H7 (cell line): ENCODE results near the gene FLOT1. TPM values are rescaled to one million over a fixed set of nuclear protein-coding genes. Genes with fewer than 3 reads are reported as not detected.

ENCODE experiments used
- DNase-seq: peaks from one replicate; pipeline ENCODE4 v3.0.0; 2012
- H3K27me3 ChIP-seq: 2 replicates; pipeline ENCODE4 v1.6.0; 2011; ENCODE audit warnings: mild to moderate bottlenecking, low read length; ENCODE audit not compliant: control insufficient read depth, insufficient read depth
- H3K36me3 ChIP-seq: replicated peaks from 2 replicates; pipeline ENCODE4 v1.5.1; 2011; ENCODE audit warnings: low read length; ENCODE audit not compliant: control insufficient read depth, insufficient read depth
- H3K4me3 ChIP-seq: 2 replicates; pipeline ENCODE4 v1.5.1; 2011; ENCODE audit warnings: low read depth, mild to moderate bottlenecking, control low read depth, low read length, moderate library complexity; ENCODE audit not compliant: insufficient read depth
- total RNA-seq: library from RNA; depleted of rRNA; stranded (reverse); fragments of >200 nt; shearing (Covaris generic); gene quantifications from 2 replicates; pipeline ENCODE4 v1.2.3, GENCODE V29; 2014

The FLOT1 gene
- total RNA-seq, 1 experiment from 2014 or later, result 140 TPM

- no peaks in the 10 kb centered on the region for H3K36me3 ChIP-seq
- DNase-seq, result no peak
- no peak overlapping the region for H3K4me3 ChIP-seq
- no peaks in the 10 kb centered on the region for H3K27me3 ChIP-seq
Measured at GRCh38 chr6:30689022-30689865, 53.2 kb downstream of the FLOT1 start.

- no peak for DNase-seq
- no peaks in the 10 kb centered on the region for H3K36me3 ChIP-seq
- H3K27me3 ChIP-seq, result no peaks in the 10 kb centered on the region
- H3K4me3 ChIP-seq, result no peak overlapping the region
Measured at GRCh38 chr6:30688569-30688968, 53.9 kb downstream of the FLOT1 start.

- H3K27me3 ChIP-seq, result no peaks in the 10 kb centered on the region
- no peaks in the 10 kb centered on the region for H3K36me3 ChIP-seq
- no peak for DNase-seq
- peak overlapping the region; percentile 86 for H3K4me3 ChIP-seq
Measured at GRCh38 chr6:30687659-30688431, 54.6 kb downstream of the FLOT1 start.

GRCh38 chr6:30686908-30687658 lies 55.4 kb downstream of the FLOT1 start:
- Histone ChIP-seq H3K27me3 (no peaks in the 10 kb centered on the region), H3K4me3 (peak overlapping the region; percentile 86), H3K36me3 (no peaks in the 10 kb centered on the region)
- DNase-seq, result peak; percentile 95

GRCh38 chr6:30686009-30686907 lies 56.2 kb downstream of the FLOT1 start, which contains the start of gene PPP1R18:
Gene PPP1R18 (minus strand): TSS chr6:30686645. CDS start chr6:30686018, 627 bp downstream.
- no peaks in the 10 kb centered on the region for H3K36me3 ChIP-seq
- peak; percentile 93 for DNase-seq
- H3K4me3 ChIP-seq, result peak within 1 kb of the TSS; percentile 86
- H3K27me3 ChIP-seq, result no peaks in the 10 kb centered on the region

- DNase-seq, result peak; percentile 64
- peak overlapping the region; percentile 86 for H3K4me3 ChIP-seq
- no peaks in the 10 kb centered on the region for H3K27me3 ChIP-seq
- no peaks in the 10 kb centered on the region; the same call in 1 of the 2 replicates for H3K36me3 ChIP-seq
Measured at GRCh38 chr6:30685157-30686008, 57.1 kb downstream of the FLOT1 start.

- H3K27me3 ChIP-seq, result no peaks in the 10 kb centered on the region
- peak overlapping the region; percentile 45 for H3K4me3 ChIP-seq
- H3K36me3 ChIP-seq, result no peaks in the 10 kb centered on the region; the same call in 1 of the 2 replicates
- no peak for DNase-seq
Measured at GRCh38 chr6:30684386-30685156, 57.9 kb downstream of the FLOT1 start.

GRCh38 chr6:30683980-30684338 lies 58.5 kb downstream of the FLOT1 start:
- no peak for DNase-seq
- no peaks in the 10 kb centered on the region; the same call in 1 of the 2 replicates for H3K36me3 ChIP-seq
- H3K27me3 ChIP-seq, result no peaks in the 10 kb centered on the region
- H3K4me3 ChIP-seq, result peak overlapping the region; percentile 45

- DNase-seq, result peak; percentile 64
- Histone ChIP-seq H3K27me3 (no peaks in the 10 kb centered on the region), H3K4me3 (peak overlapping the region; percentile 45), H3K36me3 (peaks cover 2% of the 10 kb centered on the region)
Measured at GRCh38 chr6:30683183-30683979, 59.1 kb downstream of the FLOT1 start.

GRCh38 chr6:30682143-30683117 lies 60.1 kb downstream of the FLOT1 start:
- Histone ChIP-seq H3K36me3 (peaks cover 2% of the 10 kb centered on the region), H3K27me3 (no peaks in the 10 kb centered on the region), H3K4me3 (peak overlapping the region; percentile 12; the same call in 1 of the 2 replicates)
- peak; percentile 82 for DNase-seq

- no peak overlapping the region for H3K4me3 ChIP-seq
- H3K36me3 ChIP-seq, result peaks cover 6% of the 10 kb centered on the region
- DNase-seq, result no peak
- no peaks in the 10 kb centered on the region for H3K27me3 ChIP-seq
Measured at GRCh38 chr6:30681766-30682142, 60.7 kb downstream of the FLOT1 start.
